IPS-NIHi11 (cell line): ENCODE measurements around the gene NAPB.
A peak's percentile ranks its signal among the peaks of the same experiment; 100 is the strongest.

ENCODE experiments used
- DNase-seq: peaks from one replicate; pipeline ENCODE4 v3.0.0; 2012; ENCODE audit warnings: mixed read lengths, low spot score

Gene NAPB

GRCh38 chr20:23344336-23344735 lies 77.0 kb downstream of the NAPB start:
- no peak for DNase-seq

- DNase-seq = no peak
Measured at GRCh38 chr20:23343590-23343989, 77.7 kb downstream of the NAPB start.

- DNase-seq = no peak
Measured at GRCh38 chr20:23341073-23341472, 80.2 kb downstream of the NAPB start.

DNA sequence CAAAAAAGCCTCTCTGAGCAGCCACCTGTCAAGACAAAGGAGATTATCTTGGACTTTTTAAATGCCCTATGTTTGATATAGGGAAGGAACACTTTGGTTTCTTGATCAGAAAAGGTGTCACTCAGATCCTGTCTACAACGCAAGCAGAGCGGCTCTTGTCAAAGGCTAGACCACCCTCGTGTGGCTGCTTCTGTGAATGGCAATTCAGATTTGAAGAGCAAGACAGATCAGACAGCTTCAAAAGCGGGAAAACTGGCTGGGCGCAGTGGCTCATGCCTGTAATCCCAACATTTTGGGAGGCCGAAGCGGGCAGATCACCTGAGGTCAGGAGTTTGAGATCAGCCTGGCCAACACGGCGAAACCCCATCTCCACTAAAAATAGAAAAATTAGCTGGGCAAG lies 80.8 kb downstream of the NAPB start:
- DNase-seq = peak; percentile 77

GRCh38 chr20:23339986-23340385 lies 81.3 kb downstream of the NAPB start:
- DNase-seq = no peak

DNA sequence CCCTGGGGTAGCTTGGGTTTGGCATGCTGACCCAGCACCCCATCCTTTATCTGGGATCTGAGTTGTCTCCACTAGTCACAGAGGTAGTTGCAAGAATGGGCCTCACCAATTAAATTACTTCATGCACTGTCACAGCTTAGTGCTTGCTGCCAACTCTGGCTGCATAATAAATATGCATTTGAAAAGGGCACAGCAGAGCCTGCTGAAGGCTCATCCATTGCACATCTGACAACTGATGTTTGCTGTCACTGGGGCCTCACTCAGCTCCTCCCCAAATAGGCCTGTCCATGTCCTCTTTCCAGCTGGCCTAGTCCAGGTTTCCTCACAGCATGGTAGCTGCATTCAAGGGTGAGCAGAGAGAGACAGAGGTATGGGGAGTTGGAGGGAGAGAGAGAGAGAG lies 84.0 kb downstream of the NAPB start:
- DNase-seq = peak; percentile 15

DNA sequence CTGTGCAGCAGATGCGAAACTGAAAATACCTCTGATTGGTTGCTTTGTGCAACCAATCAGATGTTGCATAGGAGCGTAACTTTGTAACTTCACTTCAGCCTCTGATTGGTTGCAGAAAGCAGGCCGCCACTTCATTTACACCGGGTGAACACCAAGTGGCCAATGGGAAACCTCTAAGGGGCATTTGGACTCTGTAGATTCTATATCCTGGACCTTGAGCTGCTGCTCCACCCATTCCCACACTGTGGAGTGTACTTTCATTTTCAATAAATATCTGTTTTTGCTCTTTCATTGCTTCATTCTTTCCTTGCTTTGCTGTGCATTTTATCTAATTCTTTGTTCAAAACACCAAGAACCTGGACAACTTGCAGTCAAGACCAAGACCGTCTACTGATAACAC lies 84.8 kb downstream of the NAPB start:
- DNase-seq = no peak

- DNase-seq = no peak
Measured at GRCh38 chr20:23335521-23335920, 85.8 kb downstream of the NAPB start.

DNA sequence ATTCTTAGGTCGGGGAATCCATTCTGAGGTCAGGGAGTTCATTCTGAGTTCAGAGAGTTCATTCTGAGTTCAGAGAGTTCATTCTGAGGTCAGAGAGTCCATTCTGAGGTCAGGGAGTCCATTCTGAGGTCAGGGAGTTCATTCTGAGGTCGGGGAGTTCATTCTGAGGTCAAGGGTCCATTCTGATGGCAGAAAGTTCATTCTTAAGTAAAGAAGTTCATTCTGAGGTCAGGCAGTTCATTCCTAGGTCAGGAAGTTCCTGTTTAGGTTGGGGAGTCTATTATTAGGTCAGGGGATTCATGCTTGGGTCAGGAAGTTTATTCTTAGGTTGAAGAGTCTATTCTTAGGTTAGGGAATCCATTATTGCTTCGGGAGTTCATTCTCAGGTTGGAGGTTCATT lies 87.2 kb downstream of the NAPB start:
- no peak for DNase-seq

DNA sequence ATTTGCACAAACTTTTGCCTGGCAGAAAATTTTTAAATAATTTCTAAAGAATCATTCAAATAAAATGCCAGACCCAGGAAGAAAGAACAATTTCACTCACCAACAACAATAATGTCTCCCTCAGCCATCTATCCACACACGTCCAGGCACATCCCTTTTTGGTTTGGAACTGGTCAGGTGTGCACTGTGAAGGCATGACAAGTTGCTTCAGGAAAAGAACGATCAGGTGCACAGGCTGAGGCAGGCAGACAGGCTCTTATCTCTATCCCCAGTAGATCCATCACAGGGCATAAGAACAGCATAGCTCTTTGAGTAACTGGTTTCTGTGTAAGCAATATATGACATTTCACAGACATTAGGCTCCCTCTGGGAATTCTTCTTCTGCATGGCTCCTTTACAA lies 88.8 kb downstream of the NAPB start:
- DNase-seq = no peak

- no peak for DNase-seq
Measured at GRCh38 chr20:23331450-23332350, 89.6 kb downstream of the NAPB start.

DNA sequence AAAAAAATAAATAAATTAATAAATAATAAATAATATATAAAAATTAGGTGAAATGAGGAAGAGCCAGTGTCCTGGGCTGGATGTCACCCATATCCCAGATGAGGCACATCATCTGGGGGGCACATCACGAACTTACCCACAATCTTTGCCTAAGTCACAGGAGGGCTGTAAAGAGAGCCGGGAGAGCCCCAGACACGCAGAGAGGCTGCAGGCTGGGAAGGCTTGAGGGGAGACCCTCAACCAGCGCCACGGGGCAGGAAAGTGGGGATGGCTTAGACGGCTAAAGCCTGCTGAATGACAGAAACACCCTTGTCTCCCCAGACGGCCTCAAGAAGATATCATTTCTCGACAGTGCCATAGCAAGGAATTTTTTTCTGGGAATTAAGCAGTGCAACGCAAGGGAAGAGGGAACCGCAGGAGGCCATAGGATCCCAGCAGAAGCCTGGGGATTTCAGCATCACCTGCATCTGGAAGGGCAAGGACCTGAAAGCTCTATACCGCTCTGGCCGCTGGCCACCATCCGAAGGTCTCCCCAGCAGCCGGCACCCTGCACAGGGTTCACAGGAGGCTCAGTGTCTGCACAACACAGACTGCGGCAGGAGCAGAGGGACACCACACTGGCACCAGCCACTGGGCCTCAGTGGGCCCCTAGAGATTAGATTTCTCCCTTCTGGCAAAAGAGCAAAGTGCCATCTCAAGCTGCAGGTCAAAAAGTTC lies 93.5 kb downstream of the NAPB start:
- DNase-seq = no peak

DNA sequence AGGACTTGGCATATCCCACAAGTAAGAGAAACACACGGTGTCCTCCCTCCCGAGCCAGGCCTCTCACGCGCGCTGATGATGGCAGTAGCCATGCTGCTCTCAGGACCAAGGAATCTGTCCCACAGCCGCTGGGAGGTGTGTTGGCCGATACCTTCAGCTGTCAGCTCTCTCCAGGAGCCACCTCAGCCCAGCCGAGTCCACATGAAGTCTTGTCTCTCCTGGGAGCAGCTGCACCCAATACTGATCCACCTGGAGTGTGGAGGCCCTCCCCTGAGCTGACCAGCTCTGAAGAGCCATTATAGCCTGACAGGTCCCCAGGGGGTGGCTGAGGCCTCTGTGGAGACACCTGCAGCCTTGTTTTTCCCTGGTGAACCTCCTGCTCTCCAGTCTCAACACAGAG lies 94.5 kb downstream of the NAPB start:
- no peak for DNase-seq

DNA sequence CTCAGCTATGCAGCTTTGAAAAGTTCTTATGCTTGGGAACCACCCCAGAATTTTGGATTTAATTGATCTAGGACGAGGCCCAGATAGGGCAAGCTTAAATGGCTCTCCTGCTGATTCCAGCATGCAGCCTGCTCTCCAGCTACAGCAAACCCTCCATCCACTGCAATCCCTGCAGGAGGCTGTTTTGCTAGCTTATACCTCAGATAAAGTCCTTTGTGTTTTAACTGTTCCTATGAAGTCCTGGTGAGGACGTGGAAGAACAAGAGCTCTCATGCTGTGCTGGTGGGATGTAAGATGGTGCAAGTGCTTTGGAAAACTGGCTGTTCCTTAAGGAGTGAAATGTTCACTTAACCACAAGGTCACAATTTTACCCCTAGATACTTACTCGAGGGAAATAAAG lies 96.2 kb downstream of the NAPB start:
- peak; percentile 21 for DNase-seq
